NCI-H2029 (cell line): ENCODE measurements around the gene GALNS.
"Not testable (repeated sequence)": the region's sequence is repeated elsewhere in the genome, so short reads cannot be mapped to it uniquely, and the experiment has no call there.

Experiments
- DNase-seq: peaks from one replicate; lab custom pipeline; 2025; lab: John Stamatoyannopoulos, UW

GALNS gene, protein sequence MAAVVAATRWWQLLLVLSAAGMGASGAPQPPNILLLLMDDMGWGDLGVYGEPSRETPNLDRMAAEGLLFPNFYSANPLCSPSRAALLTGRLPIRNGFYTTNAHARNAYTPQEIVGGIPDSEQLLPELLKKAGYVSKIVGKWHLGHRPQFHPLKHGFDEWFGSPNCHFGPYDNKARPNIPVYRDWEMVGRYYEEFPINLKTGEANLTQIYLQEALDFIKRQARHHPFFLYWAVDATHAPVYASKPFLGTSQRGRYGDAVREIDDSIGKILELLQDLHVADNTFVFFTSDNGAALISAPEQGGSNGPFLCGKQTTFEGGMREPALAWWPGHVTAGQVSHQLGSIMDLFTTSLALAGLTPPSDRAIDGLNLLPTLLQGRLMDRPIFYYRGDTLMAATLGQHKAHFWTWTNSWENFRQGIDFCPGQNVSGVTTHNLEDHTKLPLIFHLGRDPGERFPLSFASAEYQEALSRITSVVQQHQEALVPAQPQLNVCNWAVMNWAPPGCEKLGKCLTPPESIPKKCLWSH

DNA sequence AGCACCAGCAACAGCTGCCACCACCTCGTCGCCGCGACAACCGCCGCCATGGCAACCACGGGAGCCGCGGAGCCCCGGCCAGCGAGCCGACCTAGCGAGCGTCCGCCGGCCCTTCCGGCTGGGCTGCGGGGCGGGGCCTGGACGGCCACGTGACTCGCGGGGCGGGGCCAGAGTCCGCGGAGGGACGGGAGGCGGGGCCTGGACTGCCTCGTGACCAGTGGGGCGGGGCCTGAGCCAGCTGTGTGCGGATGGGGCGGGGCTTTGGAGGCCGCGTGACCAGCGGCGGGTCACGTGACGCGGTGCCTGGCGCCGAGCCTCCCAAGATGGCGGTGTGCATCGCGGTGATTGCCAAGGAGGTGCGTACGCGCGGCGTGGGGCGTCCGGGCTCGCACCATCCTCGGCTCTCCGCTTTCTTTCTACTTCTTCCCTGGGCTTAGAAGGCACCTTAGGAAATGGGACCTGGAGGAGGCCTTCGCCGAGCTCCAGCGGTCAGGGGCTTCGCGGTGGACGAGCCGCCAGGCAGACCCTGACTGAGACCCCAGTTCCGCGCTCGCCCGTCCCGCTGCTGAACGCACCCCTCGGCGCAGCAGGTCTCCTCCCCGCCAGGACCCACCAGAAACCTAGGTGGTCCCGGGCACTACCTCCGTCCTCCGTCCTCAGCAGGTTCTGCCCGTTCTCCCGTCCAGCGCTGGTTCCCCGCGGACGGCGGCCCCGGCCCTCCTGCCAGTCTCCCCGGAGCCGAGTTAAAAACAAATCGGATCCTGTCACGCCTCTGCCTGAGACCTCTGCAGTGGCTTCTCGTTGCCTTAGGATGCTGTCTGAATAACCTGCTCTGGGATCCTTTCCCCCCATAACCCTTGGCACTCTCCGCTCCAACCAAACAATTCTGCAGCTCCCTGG, at the start of gene GALNS, which contains the start of gene TRAPPC2L:
Gene GALNS (minus strand): TSS at position 120 of the 900 bp plus-strand sequence. CDS start 70 bp downstream, at position 50.
Gene TRAPPC2L (plus strand): TSS at position 300 of the 900 bp plus-strand sequence. CDS start 24 bp downstream, at position 324.
- peak; percentile 74 for DNase-seq

DNA sequence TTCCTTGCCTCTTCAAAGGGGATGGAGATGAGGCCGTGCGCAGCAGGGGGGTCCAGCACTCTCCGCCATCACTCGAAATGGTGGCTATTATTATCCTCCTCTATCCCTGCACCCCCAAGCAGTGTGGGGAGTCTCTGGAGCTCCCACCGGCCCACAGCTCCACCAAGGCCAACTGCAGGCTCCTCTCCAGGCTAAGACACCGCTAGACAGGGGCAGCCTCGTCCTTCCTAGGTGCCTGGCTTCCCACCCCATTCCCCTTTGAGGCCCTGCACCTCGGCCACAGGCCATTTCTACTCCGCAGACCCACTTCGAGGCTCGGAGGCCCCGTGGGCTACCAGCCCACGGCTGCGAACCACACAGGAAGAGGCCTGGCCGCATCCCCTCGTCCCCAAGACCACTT, 49.3 kb upstream of the GALNS start:
- DNase-seq, result no peak

DNA sequence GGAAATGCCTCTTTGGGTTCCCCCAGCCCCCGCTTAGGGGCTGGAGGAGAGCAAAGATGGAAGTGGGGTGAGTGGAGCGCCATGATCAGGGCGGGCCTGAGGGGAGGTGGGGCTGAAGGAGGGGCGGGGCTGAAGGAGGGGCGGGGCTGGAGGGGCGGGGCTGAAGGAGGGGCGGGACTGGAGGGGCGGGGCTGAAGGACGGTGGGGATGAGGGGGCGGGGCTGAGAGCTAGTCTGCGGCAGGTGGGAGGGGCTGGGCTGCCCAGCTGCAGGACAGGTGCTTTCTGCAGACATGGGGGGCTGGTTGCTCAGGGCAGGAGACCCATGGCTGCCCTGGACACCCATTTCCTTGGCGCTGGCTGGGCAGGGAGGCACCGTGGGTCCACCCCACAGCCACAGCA, 48.8 kb upstream of the GALNS start:
- no peak for DNase-seq

DNA sequence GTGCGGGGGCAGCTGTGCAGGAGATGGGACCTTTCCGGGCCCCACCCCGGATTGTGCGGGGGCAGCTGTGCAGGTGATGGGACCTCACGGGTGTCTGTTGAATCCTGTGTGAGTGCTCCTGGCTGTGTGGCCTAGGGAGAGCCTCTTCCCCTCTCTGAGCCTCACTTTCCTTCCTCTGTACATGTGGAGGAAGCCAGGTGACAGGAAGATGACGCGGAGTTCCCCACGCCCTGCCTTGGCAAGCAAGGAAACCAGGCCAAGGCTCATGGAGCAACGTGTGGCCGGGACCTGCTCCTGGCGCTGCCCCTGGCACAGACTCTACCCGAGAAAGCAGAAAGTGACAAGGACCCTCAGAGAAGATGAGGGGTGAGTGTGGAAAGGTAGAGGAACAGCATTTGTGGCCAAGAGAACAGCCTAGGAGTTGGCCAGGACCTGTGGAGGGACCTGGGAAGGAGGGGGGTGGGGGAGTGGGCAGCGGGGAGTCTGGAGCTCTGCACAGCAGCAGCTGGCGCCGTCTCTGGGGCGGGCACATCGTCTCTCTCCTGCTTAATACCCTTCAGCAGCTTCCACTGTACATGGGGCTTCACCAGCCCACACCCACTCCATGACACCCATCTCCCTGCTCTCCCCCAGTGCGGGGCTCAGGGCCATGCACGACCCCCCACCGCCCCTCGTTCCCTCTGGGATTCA, 48.1 kb upstream of the GALNS start:
- DNase-seq, result no peak

DNA sequence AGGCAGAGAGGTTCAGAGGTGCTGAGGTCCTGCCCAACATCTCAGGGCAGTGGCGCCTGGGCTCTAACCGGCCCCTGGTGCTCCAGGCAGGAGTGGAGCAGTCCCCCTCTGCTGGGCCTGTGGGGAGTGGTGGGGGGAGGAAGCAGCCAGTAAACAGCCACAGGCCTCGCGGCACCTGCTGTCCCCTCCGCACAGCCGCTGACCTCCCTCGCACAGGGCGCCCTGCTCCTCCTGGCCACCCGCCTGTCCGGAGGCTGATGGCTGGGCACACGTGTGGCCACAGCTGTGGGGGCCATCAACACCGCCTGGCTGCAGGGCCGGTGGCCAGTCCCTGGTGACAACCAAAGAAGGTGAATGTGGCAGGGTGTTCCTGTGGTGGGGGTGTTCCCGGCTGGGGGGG, 46.5 kb upstream of the GALNS start:
- no peak for DNase-seq

DNA sequence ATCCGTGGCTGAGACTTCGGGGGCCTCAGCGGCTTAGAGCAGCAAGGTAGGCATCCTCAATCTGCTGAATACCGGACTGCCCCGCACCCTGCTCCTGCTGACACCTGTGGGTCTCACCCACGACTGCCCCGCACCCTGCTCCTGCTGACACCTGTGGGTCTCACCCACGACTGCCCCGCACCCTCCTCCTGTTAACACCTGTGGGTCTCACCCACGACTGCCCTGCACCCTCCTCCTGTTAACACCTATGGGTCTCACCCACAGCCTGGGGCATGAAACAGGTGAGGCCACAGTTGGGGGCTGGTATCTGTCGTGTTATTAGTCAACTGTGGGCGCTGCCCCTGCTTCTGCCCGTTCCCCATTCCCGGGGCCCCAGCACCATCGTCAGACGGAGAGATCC, 46.0 kb upstream of the GALNS start:
- no peak for DNase-seq

DNA sequence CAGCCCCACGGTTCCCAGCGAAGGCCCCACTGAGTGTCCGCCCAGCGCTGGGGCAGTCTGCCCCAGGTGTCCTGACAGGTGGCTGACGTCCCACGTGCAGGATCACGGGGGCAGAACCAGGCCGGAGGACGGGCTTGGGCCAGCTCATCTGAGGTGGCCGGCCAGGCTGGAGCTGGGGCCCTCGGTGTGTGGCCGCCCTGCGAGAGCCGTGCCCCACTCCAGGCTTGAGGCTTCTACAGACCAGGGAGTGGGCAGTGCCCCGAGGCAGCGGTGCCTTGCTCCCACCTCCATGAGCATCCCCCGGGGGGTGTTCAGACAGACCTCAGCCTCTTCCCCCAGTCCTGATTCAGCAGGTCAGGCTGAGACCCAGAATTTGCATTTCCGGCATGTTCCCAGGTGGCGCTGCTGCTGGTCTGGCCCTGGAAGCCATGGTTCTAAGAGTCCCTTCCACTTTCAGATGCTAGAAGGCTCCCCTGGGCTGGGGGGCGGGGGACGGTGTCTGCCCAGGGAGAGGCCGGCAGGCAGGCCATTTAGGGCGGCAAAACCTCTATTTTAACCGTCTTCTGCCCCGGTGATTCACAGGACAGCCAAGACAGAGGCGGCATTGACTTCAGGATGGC, 45.1 kb upstream of the GALNS start:
- DNase-seq, result no peak

DNA sequence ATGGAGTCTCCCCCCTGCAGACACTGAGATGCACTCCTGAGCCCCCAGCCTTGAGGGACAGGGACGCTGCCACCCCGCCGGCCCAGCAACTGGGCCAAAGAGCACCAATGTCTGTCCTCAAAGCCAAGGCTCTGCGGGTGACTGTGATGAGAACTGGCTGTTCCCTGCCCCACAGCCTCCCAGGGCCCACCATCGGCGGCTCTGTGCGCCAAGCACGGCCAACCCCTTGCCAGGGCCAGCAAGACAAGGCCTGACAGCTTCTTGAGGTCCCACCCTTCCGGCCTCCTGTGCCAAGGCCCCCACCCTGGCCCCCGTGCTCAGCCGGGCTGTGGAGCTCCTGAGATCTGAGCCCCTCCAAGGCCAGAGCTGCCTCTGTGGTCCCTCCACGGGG, 43.9 kb upstream of the GALNS start:
- DNase-seq, result no peak

DNA sequence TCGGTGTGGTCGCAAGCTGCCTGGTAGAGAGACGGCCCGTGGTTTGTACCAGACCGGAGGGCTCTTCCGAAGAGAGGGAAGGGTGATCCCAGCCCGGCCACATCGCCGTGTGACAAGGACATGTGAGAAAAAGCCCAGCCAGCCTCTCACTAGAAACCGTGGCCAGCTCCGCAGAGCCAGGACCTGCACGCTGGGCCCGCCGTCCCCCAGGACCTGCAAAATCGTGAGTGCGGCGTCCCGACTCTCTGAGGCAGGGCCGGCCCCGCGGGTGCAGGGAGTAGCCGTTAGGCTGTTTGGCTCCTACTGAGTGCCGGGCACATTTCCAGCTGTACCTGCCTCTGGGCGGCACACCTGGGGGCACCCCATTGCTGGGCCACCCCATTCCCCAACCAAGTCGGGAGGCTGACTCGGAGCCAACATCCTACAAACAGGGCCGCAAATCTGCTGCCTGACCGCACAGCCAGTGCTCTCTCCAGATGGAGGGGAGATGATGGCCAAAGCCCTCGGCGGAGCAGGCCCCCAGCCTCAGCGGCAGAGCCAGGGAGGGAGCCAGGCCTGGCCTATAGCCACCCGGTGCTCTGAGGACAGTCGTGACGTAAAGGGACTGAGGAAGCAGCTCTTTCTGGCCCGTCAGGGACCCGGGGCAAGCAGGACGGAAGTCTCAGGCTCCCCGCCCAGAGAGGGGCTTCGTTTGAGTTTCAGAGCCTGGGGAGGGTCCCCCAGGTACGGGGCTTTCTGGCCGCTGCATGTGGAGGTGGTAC, 43.3 kb upstream of the GALNS start:
- DNase-seq, result no peak

DNA sequence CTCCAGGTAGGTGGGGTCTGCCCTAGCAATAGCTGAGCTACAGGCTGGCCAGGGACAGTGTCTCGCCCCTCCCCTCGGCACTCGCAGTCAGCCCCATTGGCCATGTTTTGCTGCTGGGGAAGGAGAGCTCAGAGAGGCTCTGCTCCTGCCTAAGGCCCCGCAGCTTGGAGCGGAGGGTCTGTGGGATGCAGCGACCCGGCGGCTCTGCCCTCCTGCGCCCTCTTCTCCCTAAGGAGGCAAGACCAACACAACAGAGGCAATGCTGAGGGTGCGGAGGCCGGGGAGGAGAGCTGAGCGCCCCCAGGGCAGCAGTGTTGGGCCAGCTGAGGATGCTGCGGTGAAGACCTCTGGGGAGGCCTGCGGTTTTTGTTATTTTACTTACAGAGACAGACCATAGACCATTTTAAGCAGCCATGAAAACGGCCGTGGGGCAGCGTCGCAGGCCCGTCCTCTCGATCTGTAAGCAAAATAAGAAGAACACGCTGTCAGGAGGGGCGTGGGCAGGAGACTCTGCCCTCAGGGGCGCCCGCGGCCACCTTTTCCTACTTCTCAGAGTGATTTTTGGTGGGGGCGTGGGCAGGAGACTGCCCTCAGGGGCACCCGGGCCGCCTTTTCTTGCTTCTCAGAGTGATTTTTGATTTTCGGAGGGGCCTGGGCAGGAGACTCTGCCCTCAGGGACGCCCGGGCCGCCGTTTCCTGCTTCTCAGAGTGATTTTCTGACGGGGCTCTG, 41.1 kb upstream of the GALNS start:
- no peak for DNase-seq

DNA sequence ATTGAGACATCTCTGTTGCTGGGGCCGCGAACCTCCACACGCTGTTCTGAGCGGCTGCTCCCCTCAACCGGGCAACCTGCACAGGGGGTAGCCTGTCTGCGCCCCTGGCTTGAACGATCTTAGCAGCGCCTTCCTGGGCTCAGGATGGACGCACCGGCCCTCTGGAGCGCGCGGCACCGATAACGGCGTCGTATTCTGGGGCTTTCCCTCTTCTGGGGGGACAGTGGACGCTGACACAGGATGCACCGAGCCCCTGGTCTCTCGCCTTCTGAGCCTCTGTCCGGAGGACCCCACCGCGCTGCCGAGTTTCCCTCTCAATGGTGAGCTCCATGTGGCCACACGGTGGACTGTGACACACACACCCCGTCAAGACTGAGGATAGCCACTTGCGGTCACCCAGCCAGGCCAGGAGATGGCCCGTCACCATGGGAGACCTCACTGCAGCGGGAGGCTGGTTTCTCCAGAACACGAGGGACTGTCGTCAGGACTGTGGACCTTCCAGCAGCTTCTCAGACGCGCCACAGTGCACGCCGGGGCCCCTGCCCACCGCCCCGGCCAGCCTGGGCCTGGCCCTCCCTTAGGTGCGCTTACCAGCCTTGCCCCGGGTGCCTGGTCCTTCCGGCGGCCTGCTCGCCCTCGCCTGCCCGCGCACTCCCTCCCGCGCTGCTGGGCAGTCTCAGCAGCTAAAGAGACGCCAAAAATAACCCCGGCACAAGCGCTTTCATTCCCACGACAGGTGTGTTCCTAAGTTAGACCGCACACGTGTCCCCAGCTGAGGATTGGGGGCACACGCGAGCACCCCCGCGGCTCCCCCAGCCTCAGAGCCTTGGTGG, 39.7 kb upstream of the GALNS start:
- DNase-seq, result no peak

DNA sequence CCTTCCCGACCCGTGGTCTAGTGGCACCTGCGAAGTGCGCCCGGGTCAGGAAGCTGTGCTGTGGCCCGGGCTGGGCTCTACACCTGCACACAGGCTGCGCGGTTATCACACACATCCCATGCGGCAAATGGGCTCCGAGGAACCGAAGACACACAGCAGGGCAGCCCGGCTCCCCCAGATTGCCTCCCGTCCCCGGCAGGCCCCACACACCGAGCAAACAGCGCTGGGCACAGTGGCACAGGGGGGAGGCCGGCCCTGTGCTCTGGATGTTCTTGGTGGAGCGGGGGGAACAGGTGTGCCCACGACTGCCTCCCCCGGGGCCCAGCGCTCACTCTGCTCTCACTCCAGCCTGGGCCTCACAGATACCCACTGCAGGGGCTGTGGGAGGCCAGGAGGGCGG, 38.6 kb upstream of the GALNS start:
- DNase-seq, result no peak

DNA sequence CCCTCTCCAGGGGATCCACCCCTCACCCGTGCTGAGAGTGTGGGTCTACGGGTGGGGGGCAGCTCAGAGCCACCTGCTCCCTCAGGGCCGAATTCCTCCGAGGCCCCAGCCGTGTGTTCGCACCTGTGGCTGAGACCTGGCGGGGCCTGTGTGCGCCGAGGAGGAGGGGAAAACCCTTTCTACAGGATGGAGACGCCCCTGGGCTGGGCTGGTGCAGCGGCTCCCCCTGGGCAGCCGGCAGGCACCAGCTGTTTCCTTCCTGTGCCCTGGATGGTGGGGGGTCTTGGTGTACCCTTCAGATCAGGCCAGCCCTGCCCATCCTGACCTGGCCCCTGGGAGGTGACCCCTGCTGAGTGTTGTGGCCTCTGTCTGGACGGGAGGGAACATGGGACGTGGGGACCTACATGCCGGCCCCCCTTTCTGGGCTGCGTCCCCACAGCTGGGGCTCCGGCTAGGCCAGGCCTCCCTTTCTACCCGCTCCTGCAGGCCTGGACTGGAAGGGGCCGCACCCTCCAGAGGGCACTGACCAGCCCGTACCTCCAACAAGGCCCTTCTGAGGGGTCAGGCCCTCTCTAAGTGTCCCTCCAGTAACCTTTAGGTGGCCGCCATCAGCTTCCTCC, 38.0 kb upstream of the GALNS start:
- no peak for DNase-seq

DNA sequence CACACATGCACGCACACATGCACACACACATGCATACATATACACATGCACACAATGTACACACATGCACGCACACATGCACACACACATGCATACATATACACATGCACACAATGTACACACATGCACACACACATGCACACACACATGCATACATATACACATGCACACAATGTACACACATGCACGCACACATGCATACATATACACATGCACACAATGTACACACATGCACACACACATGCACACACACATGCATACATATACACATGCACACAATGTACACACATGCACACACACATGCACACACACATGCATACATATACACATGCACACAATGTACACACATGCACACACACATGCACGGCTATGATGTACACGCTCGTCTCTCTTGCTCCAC, 37.5 kb upstream of the GALNS start:
- DNase-seq, result not testable (repeated sequence)

DNA sequence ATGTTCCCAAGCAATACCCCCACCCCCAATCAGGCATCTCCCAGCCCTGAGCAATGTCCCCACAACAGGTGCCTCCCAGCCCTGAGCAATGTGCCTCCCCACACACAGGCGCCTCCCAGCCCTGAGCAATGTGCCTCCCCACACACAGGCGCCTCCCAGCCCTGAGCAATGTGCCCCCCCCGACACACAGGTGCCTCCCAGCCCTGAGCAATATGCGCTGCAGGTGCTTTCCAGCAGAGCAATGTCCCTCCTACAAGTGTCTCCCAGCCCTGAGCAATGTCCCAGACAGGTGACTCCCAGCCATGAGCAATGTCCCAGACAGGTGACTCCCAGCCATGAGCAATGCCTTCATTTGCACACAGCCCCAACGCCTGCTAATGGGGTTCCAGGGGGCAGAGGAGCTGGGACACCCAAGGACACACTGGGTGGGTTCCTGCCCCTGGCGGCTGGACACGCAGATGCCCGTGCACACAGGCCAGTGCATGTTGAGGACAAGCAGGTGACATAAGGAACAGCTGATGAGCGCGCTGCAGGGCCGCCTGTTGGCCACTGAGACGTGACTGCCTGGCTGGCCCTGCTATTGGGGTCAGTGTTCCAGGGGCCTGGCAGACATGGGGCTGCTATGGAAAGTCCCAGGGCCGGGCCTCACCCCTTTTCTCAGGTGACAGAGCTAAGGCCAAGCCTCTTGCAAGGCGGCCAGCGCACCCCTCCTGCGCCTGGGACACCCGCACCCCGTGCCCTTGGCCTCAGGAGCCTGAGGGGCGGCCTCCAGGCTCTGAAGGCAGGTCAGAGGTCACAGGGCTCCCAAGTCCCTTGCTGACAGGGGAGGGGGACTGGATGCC, 36.6 kb upstream of the GALNS start:
- no peak for DNase-seq

DNA sequence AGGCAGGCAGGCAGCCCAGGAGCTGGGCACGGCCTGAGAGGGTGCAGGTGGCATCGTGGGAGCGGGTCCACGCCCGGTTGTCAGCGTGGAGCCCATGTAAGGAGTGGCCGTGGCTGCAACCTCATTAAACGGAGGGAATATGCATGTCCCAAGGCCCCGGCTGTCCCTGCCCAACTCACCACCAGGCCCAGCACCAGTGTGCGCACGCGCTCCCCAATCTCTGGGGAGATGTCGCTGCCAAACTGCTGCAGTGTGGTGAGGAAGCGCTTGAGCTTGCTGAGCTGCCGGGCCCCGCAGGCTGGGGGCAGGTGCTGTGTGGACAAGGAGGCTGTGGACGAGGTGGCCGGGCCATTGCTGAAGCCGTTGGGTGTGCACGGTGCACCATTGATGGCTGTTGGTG, 35.3 kb upstream of the GALNS start:
- no peak for DNase-seq

DNA sequence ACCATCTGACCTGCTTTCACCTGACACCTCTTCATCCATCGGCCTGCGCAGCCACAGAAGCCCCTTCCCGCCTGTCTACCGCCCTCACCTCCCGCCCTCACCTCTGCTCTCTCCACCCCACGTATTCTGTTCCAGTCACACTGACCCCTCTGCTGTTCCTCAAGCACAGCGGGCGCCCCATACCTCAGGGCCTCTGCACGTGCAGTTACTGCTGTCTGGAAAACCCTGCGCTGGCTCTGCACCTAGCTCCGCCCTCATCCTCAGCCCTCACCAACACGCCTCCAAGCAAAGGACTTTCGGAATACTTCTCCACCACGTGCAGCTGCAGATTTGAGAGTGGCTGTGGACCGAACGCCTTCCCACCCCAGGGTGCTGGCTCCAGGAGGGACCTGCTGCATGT, 34.3 kb upstream of the GALNS start:
- DNase-seq, result no peak
